ENCODE results near the gene EEF1A2.

DNA sequence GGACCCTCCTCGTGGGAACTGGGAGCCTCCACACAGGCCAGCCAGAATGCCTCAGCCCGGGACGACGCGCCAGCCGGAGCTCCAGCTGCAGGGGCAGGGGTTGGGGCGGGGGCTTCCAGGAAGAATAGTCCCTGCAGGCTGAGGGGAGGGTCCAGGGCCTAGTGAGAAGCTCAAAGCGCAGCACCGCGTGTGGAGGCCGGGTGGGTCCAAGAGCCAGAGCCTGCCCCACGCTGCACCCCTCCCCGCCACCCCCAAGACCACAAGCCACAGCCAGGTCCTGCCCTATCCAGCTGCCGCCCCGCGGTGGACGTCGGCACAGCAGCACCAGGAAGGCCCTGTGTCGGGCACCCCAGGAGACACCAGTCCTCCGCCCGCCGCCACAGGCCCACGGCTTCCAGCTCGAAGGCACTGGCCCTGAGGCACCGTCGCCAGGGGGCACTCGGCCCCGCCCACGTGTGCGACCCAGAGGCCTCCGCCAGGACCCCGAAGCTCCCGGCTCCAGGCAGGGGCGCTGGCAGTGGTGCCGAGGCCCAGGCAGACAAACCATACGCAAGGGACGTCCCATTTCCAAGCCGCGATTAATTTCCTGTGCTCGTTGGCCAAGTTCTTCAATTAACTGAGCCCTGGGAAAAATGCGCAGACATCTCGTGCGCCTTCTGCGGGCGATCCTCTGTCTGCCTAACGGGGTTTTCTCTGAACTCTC lies 45.9 kb downstream of the EEF1A2 start:
- TF ChIP-seq, protein P1, sequence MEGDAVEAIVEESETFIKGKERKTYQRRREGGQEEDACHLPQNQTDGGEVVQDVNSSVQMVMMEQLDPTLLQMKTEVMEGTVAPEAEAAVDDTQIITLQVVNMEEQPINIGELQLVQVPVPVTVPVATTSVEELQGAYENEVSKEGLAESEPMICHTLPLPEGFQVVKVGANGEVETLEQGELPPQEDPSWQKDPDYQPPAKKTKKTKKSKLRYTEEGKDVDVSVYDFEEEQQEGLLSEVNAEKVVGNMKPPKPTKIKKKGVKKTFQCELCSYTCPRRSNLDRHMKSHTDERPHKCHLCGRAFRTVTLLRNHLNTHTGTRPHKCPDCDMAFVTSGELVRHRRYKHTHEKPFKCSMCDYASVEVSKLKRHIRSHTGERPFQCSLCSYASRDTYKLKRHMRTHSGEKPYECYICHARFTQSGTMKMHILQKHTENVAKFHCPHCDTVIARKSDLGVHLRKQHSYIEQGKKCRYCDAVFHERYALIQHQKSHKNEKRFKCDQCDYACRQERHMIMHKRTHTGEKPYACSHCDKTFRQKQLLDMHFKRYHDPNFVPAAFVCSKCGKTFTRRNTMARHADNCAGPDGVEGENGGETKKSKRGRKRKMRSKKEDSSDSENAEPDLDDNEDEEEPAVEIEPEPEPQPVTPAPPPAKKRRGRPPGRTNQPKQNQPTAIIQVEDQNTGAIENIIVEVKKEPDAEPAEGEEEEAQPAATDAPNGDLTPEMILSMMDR (conservative IDR thresholded peaks at IDR 0.05; ENCODE audit: low read depth in 2 of 2), result peak in 1 of 2 experiments; percentile 13; a peak in 1 of 4 replicates
- TF ChIP-seq ZNF331 (CRISPR knock-in tag; IDR thresholded peaks at IDR 0.05; ENCODE audit: low read depth) (no peak), POLR2AphosphoS5 (IDR thresholded peaks at IDR 0.05; ENCODE audit: low read depth) (no peak), CREB1 (CRISPR knock-in tag; IDR thresholded peaks at IDR 0.05; ENCODE audit: low read depth) (no peak), EZH2 (IDR thresholded peaks at IDR 0.05; ENCODE audit: low read depth, unreplicated experiment) (no peak), EZH2phosphoT487 (IDR thresholded peaks at IDR 0.05; ENCODE audit: unreplicated experiment) (no peak), JUNB (IDR thresholded peaks at IDR 0.05; ENCODE audit: unreplicated experiment) (no peak), STAT1 (IDR thresholded peaks at IDR 0.05; ENCODE audit: unreplicated experiment) (no peak)
- TF ChIP-seq, protein P2, sequence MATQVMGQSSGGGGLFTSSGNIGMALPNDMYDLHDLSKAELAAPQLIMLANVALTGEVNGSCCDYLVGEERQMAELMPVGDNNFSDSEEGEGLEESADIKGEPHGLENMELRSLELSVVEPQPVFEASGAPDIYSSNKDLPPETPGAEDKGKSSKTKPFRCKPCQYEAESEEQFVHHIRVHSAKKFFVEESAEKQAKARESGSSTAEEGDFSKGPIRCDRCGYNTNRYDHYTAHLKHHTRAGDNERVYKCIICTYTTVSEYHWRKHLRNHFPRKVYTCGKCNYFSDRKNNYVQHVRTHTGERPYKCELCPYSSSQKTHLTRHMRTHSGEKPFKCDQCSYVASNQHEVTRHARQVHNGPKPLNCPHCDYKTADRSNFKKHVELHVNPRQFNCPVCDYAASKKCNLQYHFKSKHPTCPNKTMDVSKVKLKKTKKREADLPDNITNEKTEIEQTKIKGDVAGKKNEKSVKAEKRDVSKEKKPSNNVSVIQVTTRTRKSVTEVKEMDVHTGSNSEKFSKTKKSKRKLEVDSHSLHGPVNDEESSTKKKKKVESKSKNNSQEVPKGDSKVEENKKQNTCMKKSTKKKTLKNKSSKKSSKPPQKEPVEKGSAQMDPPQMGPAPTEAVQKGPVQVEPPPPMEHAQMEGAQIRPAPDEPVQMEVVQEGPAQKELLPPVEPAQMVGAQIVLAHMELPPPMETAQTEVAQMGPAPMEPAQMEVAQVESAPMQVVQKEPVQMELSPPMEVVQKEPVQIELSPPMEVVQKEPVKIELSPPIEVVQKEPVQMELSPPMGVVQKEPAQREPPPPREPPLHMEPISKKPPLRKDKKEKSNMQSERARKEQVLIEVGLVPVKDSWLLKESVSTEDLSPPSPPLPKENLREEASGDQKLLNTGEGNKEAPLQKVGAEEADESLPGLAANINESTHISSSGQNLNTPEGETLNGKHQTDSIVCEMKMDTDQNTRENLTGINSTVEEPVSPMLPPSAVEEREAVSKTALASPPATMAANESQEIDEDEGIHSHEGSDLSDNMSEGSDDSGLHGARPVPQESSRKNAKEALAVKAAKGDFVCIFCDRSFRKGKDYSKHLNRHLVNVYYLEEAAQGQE (IDR thresholded peaks at IDR 0.05; ENCODE audit: unreplicated experiment), result no peak
- TF ChIP-seq, protein P3, sequence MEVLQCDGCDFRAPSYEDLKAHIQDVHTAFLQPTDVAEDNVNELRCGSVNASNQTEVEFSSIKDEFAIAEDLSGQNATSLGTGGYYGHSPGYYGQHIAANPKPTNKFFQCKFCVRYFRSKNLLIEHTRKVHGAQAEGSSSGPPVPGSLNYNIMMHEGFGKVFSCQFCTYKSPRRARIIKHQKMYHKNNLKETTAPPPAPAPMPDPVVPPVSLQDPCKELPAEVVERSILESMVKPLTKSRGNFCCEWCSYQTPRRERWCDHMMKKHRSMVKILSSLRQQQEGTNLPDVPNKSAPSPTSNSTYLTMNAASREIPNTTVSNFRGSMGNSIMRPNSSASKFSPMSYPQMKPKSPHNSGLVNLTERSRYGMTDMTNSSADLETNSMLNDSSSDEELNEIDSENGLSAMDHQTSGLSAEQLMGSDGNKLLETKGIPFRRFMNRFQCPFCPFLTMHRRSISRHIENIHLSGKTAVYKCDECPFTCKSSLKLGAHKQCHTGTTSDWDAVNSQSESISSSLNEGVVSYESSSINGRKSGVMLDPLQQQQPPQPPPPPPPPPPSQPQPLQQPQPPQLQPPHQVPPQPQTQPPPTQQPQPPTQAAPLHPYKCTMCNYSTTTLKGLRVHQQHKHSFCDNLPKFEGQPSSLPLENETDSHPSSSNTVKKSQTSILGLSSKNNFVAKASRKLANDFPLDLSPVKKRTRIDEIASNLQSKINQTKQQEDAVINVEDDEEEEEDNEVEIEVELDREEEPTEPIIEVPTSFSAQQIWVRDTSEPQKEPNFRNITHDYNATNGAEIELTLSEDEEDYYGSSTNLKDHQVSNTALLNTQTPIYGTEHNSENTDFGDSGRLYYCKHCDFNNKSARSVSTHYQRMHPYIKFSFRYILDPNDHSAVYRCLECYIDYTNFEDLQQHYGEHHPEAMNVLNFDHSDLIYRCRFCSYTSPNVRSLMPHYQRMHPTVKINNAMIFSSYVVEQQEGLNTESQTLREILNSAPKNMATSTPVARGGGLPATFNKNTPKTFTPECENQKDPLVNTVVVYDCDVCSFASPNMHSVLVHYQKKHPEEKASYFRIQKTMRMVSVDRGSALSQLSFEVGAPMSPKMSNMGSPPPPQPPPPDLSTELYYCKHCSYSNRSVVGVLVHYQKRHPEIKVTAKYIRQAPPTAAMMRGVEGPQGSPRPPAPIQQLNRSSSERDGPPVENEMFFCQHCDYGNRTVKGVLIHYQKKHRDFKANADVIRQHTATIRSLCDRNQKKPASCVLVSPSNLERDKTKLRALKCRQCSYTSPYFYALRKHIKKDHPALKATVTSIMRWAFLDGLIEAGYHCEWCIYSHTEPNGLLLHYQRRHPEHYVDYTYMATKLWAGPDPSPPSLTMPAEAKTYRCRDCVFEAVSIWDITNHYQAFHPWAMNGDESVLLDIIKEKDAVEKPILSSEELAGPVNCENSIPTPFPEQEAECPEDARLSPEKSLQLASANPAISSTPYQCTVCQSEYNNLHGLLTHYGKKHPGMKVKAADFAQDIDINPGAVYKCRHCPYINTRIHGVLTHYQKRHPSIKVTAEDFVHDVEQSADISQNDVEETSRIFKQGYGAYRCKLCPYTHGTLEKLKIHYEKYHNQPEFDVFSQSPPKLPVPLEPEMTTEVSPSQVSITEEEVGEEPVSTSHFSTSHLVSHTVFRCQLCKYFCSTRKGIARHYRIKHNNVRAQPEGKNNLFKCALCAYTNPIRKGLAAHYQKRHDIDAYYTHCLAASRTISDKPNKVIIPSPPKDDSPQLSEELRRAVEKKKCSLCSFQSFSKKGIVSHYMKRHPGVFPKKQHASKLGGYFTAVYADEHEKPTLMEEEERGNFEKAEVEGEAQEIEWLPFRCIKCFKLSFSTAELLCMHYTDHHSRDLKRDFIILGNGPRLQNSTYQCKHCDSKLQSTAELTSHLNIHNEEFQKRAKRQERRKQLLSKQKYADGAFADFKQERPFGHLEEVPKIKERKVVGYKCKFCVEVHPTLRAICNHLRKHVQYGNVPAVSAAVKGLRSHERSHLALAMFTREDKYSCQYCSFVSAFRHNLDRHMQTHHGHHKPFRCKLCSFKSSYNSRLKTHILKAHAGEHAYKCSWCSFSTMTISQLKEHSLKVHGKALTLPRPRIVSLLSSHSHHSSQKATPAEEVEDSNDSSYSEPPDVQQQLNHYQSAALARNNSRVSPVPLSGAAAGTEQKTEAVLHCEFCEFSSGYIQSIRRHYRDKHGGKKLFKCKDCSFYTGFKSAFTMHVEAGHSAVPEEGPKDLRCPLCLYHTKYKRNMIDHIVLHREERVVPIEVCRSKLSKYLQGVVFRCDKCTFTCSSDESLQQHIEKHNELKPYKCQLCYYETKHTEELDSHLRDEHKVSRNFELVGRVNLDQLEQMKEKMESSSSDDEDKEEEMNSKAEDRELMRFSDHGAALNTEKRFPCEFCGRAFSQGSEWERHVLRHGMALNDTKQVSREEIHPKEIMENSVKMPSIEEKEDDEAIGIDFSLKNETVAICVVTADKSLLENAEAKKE (CRISPR knock-in tag; IDR thresholded peaks at IDR 0.05), result no peak

Data from GM23338 (cell line).